Metanephros (tissue), 2 donors: Measurements from ENCODE around the gene SPINK9. TPM values are rescaled to one million over a fixed set of nuclear protein-coding genes. Genes with fewer than 3 reads are reported as not detected.

Experiments
- small RNA-seq: library from RNA; depleted of rRNA; stranded (forward); fragments of <200 nt; gene quantifications from one replicate; pipeline ENCODE3, GENCODE V24; 2014; ENCODE audit warnings: low replicate concordance
- total RNA-seq: library from RNA; depleted of rRNA; stranded (reverse); fragments of >200 nt; gene quantifications from one replicate; pipeline ENCODE4 v1.2.3, GENCODE V29; 2014

SPINK9 gene
- total RNA-seq, result not detected

GRCh38 chr5:148335259-148335658 is at the start of gene SPINK9:
SPINK9 (plus strand) TSS chr5:148335559; CDS start chr5:148335614, 55 bp downstream.

DNA sequence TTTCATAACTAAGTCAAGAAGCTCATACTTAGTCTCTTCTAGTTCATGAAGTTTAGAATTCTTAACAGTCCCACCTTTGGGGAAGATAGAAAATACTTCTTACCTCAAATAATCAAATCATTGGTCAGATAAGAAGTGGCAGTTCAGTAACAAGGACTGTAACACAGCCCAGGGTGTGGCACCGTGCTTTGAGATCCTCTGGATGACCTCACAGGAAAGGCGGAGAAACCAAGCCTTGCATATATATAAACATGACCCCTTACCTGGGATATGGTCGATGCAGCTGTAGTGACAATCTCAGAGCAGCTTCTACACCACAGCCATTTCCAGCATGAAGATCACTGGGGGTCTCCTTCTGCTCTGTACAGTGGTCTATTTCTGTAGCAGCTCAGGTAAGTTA is 23.2 kb upstream of the SPINK9 start, which contains the start of gene SPINK7:
Gene SPINK7, plus strand, starts transcription at position 271 of the 400 bp plus-strand sequence. Its CDS starts 61 bp downstream, at position 332.

DNA sequence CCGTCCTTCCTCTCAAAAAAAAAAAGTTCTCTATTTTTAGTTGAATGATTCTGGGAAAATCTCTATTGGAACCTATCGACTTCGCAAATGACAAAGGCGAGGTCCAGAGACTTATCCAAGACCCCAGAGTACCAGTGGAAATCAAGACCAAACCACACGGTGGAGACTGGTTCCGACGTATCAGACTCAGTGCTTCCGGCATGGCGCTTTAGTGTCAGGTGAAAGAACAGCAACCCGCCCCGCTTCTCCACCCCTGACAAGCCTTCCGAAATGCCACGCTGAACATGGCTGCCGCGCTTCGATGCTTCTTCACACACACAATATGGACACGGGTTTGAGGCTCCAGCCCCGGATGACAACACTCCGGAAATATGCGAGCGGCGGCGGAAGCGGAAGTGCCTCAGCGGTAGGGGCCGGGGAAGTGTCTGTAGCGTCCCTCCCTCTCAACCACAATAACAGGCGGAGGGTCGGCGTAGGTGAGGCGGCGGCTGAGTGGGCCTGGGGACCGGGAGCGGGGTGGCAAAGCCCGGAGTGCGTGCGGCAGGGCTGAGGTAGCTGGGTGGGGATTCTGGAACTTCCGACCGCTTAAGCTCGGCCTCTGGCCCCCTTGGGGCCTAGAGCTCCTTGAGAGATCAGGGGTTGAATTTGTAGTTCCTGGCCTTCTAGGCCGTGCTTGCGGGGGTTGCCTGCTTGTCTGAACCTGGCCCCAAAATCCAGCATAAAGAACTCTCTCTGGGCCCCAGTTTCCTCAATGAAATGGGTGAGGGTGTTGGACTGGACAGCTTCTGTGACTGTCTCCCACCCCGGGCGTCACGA is 48.4 kb downstream of the SPINK9 start, which contains the start of gene FBXO38:
Gene FBXO38, plus strand, starts transcription at position 395 of the 816 bp plus-strand sequence. CDS start 10,819 bp downstream, outside the sequence.

Small RNA genes within 50 kb of the gene (small RNA-seq; reads per million reads assigned to genes)
- not detected for gene RF00017

Other genes with a start within 250 kb of the SPINK9 start
- not detected for gene SPINK14, start 167.0 kb upstream of the SPINK9 start, total RNA-seq
- not detected for gene SPINK6, start 132.5 kb upstream of the SPINK9 start, total RNA-seq
- not detected for gene MARCOL, start 97.0 kb upstream of the SPINK9 start, total RNA-seq
- gene SPINK13, start 66.8 kb upstream of the SPINK9 start, total RNA-seq, result not detected
- gene SPINK7, start 23.1 kb upstream of the SPINK9 start, total RNA-seq, result not detected
- 53.0 TPM for gene FBXO38, start 48.4 kb downstream of the SPINK9 start, total RNA-seq